HG03139 (cell line): Measurements from ENCODE around the gene SLC23A1.
"Not testable (repeated sequence)": the region's sequence is repeated elsewhere in the genome, so short reads cannot be mapped to it uniquely, and the experiment has no call there.

ENCODE experiments used
- ATAC-seq: cut with Tn5 transposase; IDR thresholded peaks from one replicate; pipeline ENCODE4 v1.9.1; 2021; ENCODE audit not compliant: unreplicated experiment

SLC23A1 gene

GRCh38 chr5:139383275-139383992, at the start of gene SLC23A1:
Gene SLC23A1 (minus strand): TSS chr5:139383297. CDS start chr5:139383253, 44 bp downstream.
- no peak for ATAC-seq

GRCh38 chr5:139431706-139432105, 48.6 kb upstream of the SLC23A1 start:
- no peak for ATAC-seq

GRCh38 chr5:139430015-139430414, 46.9 kb upstream of the SLC23A1 start:
- no peak for ATAC-seq

GRCh38 chr5:139426203-139426885, 43.2 kb upstream of the SLC23A1 start:
- ATAC-seq, result no peak

GRCh38 chr5:139425497-139425896, 42.4 kb upstream of the SLC23A1 start:
- ATAC-seq, result no peak

- no peak for ATAC-seq
Observed at GRCh38 chr5:139422307-139422893, 39.3 kb upstream of the SLC23A1 start.

GRCh38 chr5:139419226-139420192, 36.4 kb upstream of the SLC23A1 start:
- no peak for ATAC-seq

GRCh38 chr5:139418793-139419192, 35.7 kb upstream of the SLC23A1 start:
- no peak for ATAC-seq

- no peak for ATAC-seq
Observed at GRCh38 chr5:139417214-139417613, 34.1 kb upstream of the SLC23A1 start.

GRCh38 chr5:139416651-139417050, 33.6 kb upstream of the SLC23A1 start:
- no peak for ATAC-seq

GRCh38 chr5:139415869-139416268, 32.8 kb upstream of the SLC23A1 start:
- ATAC-seq, result no peak

- ATAC-seq, result no peak
Observed at GRCh38 chr5:139415221-139415861, 32.2 kb upstream of the SLC23A1 start.

- no peak for ATAC-seq
Observed at GRCh38 chr5:139414581-139415130, 31.6 kb upstream of the SLC23A1 start.

- no peak for ATAC-seq
Observed at GRCh38 chr5:139413963-139414362, 30.9 kb upstream of the SLC23A1 start.

GRCh38 chr5:139413153-139413552, 30.1 kb upstream of the SLC23A1 start:
- no peak for ATAC-seq

- ATAC-seq, result no peak
Observed at GRCh38 chr5:139410993-139411828, 28.1 kb upstream of the SLC23A1 start.

- no peak for ATAC-seq
Observed at GRCh38 chr5:139410121-139410992, 27.3 kb upstream of the SLC23A1 start.

- ATAC-seq, result not testable (repeated sequence)
Observed at GRCh38 chr5:139409116-139409515, 26.0 kb upstream of the SLC23A1 start.
